Stimulated activated CD8-positive, alpha-beta memory T cell treated with anti-CD3 and anti-CD28 coated beads, Interleukin-7, amount 100 ng/mL, for 1 hour (primary cell): Measurements from ENCODE around the gene PTPRD.

ENCODE experiments used
- DNase-seq, 2 donors: peaks; one replicate each; pipeline ENCODE4 v3.0.0-alpha.2; 2020; ENCODE audit warnings: low read depth in 2 of 2

PTPRD gene

DNA sequence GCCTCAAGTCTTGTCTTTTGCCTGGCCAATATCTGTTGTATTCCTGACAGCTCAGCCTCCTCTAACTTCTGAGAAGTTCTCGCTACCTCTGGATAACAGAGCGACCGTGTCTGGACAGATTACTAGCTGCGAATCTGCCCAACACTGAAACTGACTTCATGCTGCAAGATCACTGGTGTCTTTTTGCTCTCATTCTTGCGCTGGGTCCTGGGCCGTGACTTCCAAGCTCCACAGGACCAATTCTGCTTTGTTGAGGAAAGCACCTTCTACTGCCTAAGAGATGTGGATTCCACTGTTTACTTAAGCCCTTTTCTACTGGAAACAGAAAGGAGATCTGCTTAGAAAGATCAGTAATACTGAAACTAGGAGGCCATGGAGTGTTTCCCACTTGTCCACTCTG lies 1834.4 kb downstream of the PTPRD start:
- DNase-seq, result no peak

DNA sequence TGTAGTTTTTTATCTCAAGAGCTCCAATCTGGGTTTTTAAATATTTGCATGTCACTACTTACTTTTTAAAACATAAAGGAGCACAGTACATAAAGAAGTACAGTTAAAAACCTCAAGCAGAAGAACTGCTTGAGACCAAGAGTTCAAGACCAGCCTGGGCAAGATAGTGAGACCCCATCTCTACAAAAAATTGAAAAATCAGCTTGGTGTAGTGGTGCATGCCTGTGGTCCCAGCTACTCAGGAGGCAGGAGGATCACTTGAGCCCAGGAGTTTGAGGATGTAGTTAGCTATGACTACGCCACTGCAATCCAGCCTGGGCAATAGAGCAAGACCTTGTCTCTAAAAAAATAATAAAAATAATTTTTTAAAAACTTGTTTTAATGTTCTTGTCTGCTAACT lies 1840.5 kb downstream of the PTPRD start:
- DNase-seq, result no peak

DNA sequence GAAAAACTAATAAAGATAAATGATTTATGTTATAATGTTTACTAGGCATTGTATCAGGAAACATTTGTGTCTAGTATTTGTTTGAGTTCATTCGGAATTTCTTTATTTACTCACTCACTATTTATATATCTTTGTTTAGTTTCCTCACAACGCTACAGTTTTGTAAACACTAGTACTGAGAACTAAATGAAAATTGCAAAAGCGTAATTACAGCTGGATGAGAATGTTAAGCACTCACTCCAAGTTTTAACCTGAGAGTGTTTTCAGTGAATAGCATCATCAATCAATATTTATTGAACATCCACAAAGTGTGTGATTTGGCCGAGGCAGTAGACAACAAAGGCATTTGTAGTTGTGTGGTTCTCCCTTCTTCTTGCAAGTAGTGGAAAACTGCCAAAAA lies 1843.6 kb downstream of the PTPRD start:
- no peak for DNase-seq

DNA sequence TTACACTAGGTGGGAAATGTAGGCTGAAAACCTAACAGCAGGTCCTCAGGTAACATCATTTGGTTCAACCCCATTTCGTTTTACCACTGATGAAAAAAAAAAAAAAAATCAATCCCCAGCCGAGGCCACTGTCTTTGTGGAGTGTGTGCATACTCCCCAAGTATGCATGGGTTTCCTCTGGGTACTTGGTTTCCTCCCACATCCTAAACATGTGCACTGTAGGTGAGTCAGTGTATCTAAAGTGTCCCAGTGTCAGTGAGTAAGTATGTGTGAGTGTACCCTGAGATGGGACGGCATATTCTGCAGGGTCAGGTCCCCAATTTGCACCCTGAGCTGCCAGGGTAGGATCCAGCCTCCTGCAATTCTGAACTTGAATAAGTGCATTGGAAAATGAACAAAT lies 1846.7 kb downstream of the PTPRD start:
- no peak for DNase-seq

DNA sequence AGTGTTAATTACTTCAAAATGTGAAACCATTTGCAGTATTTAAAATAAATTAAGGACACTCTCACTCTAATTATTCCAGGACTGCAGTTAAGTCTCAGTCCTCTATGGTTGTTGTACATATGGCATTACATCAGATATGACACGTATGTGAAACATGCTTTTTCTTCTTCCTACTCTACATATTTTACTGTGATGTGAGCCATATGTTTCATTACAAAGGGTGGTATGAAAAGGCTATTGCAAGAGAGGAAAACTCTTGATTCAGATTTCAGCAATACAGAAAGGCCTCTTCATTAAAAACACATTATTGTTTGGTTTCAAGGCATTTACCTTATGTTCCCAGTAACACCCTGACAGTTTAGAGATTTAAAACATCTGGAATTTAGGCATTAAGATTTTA lies 1848.8 kb downstream of the PTPRD start:
- no peak for DNase-seq

DNA sequence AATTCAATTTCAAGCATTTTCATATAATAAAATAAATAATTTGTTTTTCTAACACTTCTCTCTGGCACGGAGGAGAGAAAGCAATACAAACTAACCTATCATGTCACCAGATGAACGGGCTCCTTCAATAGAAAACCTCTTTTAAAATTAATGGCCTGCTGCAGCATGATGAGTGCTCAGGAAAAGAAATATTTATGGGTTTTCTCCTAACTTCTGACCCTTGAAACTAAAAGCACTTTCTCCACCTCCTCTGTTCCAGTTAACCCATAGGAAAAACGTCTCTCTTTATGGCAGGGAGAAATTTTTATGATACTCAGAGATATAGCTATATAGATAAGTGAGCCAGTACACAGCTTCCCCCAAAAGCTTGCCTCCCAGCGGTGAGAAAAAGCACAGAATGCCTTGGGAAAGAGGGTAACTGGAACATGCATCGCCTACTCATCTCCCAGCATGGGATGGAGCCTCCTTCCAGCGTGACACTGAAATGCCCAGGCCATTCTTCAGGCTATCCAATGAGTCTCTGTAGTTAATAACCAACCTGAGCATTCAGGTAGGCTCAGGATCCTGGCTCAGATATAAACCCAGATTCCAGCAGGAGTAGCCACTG lies 1850.2 kb downstream of the PTPRD start:
- DNase-seq, result no peak

DNA sequence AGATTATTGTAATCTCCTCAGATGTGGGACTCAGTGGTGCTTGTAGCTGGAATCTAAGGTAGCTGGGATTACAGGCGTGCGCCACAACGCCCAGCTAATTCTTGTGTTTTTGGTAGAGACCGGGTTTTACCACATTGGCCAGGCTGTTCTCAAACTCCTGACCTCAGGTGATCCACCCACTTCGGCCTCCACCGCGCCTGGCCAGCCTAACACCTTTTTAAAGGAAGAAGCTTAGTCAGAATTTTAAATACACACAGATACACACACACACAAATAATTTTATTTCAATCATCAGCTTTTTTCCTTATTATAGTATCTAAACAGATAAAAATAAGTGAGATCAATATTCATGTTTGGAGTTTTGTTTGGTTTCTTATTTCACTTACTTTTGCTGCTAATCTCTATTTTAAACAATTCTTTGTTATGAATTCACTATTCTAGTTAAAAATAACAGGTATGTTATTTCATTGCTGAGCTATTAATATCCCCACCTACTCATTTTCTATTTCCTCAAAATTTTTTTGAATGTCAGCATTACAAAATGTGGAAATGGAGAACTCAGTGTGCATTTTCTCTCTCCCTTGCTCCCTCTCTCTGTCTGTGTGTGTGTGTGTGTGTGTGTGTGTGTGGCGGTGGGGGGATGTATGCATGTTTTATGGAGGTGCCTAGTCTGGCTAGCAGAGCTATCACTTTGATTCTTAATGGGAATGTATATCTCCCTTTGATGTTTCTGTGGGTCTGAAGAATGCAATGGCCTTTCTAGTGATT lies 1852.6 kb downstream of the PTPRD start:
- DNase-seq, result no peak

DNA sequence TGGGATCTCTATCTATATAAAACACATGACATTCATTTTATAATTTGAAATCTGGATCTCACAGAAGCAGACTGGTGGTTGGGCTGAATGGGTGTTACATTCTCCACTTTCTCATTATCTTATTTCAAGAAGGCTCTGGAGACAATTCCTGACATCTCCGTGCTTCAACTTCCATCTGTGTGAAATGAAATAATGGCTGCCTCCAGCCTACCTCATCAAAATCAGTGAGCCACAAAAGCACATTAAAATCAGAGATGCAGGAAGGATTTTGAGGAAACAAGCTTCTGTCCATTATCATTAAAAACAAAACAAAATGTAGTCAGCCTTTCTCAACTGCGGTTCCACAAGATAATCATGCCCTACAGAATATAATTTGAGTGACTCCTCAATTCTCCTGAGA lies 1854.9 kb downstream of the PTPRD start:
- no peak for DNase-seq

DNA sequence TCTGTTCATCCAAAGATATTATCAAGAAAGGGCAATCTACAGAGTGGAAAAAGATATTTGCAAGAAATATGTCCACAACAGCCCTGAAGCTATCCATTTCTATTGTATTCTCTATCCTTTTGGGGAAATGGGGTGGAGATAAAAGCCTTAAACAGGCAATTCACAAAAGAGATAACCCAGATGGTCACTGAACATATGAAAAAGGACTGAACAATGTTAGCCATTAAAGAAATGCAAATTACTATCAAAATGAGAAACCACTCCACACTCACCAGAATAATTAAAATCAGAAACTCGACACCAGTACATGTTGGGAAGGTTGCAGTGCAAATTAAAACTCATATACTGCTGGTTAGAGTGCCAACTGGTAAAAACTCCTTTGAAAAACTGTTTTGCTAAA lies 1858.1 kb downstream of the PTPRD start:
- no peak for DNase-seq

DNA sequence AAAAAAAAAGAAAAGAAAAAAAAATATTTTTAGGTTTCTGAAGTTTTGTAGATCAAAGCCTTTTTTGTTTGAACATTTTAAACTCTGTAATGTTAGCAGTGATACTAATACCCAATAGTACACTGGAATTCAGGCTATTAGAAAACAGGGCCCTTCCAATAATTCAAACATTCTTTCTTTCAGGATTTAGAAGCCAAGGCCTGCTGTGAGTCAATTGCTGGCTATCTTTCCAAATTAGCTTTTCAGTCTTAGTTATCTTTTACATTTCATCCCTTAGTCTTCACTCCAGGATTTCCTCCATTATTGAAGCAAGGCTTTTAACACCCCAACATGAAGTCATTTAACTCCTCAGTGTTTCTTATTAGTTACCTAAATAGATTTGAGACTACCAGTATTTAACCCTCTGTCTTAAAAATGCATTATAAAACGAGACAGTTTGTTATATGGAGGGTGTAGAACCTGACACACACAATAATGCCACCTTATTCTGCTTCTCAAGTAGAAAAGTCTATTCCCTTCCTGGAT lies 1861.3 kb downstream of the PTPRD start:
- no peak for DNase-seq

DNA sequence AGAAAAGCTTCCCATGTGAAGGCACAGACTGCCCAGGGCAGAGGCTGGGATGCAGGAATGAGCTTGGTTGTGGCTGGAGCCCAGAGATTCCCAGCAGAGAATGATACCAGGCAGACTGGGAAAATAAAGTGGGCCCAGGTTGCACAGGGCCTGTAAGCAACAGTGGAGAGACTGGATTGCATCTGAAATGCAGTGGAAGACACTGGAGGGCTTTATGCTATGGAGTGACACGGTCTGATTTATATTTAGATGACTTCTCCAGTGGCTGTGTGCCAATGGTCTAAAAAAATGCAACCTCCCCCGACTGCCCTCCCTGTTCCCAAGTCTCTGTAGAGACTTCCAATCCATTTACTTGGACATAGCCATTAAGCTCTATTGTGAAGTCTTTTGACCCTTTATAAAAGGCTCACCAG lies 1862.2 kb downstream of the PTPRD start:
- no peak for DNase-seq

DNA sequence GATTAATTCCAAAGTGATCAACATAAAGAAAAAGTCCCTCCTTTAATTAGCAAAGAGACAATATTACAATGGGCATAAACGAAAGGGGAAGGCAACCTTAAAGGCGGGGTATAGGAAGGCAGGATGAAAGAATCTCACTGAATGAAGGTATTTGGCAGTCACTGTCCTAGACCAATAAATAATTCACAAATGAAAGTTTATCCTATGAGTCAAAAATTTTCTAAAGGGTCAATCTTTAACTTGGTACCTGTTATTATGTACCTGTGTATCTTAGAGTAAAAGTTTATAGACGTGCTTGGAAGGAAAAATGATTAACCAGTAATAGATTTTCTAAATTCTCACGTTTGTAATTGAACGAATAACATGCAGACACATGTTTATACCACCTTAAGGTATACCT lies 1867.5 kb downstream of the PTPRD start:
- DNase-seq, result no peak

DNA sequence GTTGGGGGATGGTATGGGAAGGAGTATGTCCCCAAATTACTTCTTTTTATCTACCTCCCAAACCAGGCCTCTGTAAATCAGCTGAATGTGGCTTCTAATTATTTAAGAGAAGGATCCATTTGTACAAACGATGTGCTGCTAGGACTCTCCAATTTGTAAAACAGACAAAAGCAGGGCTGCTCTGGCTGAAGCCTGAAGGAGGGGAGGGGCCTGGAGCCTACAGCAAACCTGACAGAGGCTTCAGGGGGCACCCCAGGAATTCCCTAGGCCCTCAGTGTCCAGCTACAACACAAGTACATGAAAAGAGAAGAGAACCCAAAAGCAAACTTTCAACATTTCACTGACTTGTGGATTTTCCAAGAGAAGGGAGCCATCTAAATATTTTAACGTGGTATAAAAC lies 1873.9 kb downstream of the PTPRD start:
- DNase-seq, result no peak

DNA sequence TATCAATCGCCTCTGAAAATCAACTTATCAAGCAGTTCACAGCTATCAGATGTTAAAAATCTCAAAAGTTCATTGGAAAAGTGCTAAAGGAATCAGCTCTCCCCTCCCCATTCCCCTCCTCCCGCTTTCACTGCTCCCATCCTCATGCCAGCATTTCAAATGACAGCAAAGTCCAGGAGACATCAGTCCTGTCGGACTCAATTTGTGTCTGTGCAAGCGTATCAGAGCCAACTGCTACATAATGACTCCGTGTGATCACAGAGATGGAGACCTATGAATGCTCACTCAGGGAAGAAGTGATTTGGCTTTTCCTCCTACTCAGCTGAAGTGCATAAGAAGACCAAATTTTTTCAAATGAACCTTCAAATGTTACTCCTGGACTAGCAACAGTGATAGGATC lies 1876.0 kb downstream of the PTPRD start:
- DNase-seq, result no peak

DNA sequence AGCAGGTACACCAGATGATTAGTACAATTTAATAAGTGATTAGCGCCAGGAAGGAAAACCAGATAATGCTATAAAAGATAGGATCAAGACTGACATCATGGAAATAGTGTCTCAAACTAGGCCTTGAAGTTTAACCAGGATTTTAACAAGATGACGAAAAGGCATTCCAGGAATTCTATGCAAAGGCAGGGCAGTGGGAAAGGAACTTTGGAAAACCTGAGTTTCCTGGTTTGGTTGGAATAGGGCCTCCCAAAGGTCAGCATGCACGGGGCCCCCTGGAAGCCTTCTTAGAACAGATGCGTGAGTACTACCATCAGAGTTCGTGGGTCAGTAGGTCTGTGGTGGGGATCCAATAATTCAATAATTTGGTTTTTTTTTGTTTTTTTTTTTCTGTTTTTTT lies 1878.0 kb downstream of the PTPRD start:
- DNase-seq, result no peak

DNA sequence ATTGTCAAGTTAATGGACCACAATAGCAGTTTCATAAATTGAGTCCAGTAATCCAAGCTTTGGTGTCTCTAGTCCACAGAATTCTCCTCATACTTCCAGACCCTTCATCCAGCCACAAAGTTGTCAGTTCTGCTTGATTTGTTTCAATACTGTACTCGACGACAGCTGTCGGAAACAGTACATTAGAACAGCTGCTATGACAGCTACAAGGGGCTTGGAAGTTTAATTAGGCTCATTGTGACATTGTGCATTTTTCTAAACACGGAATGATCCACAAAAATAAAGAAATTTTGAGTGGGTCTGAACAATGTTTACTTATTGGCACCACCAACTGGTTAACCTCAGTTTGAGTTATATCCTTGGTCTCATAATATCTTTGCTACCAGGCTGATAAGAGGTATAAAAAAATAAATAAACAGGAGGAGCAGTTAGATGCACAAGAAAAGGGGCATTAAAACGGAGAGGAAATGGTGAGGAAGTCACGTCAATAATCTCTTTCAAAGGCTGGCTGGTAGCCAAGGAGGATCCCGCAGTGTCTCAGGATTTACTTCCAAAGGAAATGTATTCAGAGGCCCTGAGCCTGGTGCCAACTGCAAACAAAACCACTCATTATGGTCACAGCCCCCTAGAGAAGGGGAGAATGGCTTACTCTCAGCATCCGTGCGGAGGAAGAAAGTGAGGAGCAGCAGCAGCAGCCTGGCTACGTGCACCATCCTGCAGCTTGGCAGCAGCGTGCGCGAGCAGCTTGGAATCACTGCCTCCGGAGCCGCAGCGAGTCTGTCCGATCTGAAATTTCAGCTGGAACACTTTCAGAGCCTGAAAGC lies 1879.5 kb downstream of the PTPRD start:
- no peak for DNase-seq

DNA sequence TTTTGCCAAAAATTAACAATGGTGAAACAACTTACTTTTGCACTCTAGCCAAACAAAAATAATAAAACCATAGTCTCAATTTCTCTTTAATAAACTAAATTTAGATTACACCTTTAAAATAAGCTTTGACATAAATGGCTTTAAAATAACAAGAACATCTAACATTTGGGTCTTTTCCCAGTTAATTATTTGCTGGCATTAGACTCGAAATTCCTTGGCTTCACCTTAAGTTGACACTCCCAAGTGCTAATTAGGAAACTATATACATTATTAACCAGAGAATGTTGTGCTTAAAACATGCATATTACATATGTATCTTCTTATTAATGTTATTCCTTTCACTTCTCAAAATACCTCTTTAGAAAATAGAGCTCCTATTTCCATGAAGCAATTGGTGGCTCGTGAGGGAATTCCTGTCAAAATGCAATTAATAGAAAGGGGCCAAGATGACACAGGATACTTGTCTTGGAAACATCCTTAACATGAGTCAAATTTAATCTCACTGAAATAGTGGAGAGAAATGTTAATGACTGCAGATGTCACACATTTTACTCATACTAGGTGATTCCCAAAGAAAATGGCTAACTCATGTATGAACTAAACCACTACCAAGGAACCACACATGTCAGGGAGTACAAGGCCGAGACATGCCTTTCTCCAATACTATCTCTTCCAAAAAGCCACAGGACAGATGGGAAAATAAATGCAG lies 1880.3 kb downstream of the PTPRD start:
- no peak for DNase-seq

DNA sequence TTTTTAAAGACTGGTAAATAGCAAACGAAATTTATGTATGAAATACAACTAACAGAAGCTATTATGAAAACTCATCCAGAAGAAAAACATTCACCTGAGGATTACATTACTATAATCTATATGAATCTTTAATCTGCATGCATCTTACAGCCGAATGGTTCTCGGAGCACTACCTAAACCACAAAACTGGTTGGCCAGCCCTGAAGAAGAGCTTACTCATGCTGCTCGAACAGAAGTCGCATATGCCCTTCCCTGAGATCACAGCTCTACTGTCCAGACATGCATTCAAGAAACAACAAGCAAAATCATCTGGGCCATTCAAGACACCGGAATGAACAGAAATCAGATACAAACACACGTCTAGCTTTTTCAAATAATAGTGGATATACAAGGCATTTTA lies 1882.2 kb downstream of the PTPRD start:
- no peak for DNase-seq

DNA sequence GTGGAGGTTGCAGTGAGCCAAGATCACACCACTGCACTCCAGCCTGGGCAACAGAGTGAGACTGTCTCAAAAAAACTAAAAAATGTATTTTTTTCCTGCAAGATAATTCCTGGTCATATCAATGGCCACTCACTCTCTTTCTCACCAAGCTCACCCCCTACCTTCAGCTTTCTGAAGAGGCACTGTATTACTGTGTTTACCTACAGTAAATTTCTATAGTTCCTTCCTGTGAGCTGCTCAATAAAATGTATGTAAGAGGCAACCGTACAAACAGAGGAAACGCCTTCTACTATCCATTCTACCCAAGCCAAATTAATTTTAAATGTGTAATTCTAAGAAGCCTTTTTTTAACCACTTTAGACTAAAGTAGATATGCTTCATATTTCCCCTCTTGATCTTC lies 1883.9 kb downstream of the PTPRD start:
- DNase-seq, result no peak

DNA sequence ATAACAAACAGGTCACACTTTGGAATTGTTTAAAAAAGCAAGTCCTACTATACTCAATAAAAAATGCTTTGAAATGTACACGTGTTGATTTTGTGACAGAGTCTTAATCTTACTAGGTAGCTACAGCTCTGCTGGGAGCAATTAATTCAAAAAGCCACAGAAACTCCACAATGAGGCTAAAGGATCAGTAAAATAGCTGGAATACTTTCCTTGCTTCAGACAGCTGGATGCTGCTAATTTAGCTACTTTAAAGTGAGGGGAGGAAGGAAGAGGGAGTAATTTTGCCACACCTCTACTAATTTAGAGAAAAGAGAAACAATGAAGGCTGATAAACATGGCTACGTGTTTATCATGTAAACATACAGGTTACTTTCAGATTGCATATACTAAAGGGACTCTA lies 1885.6 kb downstream of the PTPRD start:
- DNase-seq, result no peak

DNA sequence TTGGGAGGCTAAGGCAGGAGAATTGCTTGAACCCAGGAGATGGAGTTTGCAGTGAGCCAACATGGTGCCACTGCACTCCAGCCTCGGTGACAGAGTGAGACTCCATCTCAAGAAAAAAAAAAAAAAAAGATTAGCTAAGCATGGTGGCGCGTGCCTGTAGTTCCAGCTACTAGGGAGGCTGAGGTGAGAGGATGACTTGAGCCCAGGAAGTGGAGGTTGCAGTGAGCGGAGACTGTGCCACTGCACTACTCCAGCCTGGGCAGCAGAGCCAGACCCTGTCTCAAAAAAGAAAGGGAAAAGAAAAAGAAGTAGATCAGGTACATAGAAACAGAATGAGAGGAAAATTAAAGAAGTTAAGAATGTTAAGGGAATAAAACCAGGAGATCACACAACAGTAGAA lies 1886.1 kb downstream of the PTPRD start:
- no peak for DNase-seq

DNA sequence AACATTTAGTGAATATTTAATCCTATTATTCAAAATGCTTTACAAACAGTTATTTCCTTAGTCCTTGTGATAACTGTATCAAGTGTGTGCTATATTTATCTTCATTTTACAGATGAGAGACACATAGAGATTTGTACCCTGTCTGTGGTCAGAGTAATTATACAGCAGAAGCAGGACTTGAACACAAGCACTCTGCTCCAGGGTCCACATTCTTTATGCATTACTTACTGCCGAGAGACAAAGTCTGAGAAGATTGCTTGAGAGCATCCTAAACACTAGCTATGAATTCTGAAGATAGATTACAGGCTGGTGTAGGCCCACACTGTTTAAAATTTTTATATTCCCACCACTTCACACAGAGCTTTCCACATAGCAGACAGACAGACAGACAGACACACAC lies 1887.2 kb downstream of the PTPRD start:
- DNase-seq, result no peak
